GM18861 (cell line): ENCODE measurements around the gene COBL.

Experiments used
- ATAC-seq: cut with Tn5 transposase; IDR thresholded peaks from one replicate; pipeline ENCODE4 v1.9.1; 2021; ENCODE audit not compliant: unreplicated experiment

Gene COBL

GRCh38 chr7:51255536-51256208 is 60.9 kb downstream of the COBL start:
- no peak for ATAC-seq

GRCh38 chr7:51255036-51255435 is 61.6 kb downstream of the COBL start:
- no peak for ATAC-seq

- no peak for ATAC-seq
Observed at GRCh38 chr7:51253157-51253556, 63.5 kb downstream of the COBL start.

GRCh38 chr7:51251290-51251689 is 65.3 kb downstream of the COBL start:
- no peak for ATAC-seq

- ATAC-seq: no peak
Observed at GRCh38 chr7:51250512-51250911, 66.1 kb downstream of the COBL start.

- no peak for ATAC-seq
Observed at GRCh38 chr7:51249991-51250390, 66.6 kb downstream of the COBL start.

- ATAC-seq: no peak
Observed at GRCh38 chr7:51249187-51249945, 67.2 kb downstream of the COBL start.

- no peak for ATAC-seq
Observed at GRCh38 chr7:51246258-51247245, 70.1 kb downstream of the COBL start.

- ATAC-seq: no peak
Observed at GRCh38 chr7:51244885-51245284, 71.7 kb downstream of the COBL start.

- no peak for ATAC-seq
Observed at GRCh38 chr7:51244053-51244452, 72.6 kb downstream of the COBL start.

- ATAC-seq: no peak
Observed at GRCh38 chr7:51243631-51244030, 73.0 kb downstream of the COBL start.

- ATAC-seq: no peak
Observed at GRCh38 chr7:51242881-51243518, 73.6 kb downstream of the COBL start.

- ATAC-seq: no peak
Observed at GRCh38 chr7:51242007-51242691, 74.5 kb downstream of the COBL start.

GRCh38 chr7:51240868-51241267 is 75.7 kb downstream of the COBL start:
- no peak for ATAC-seq

- ATAC-seq: no peak
Observed at GRCh38 chr7:51239691-51240090, 76.9 kb downstream of the COBL start.

- ATAC-seq: no peak
Observed at GRCh38 chr7:51238981-51239495, 77.6 kb downstream of the COBL start.

- no peak for ATAC-seq
Observed at GRCh38 chr7:51237446-51238133, 79.0 kb downstream of the COBL start.

GRCh38 chr7:51236470-51237132 is 80.0 kb downstream of the COBL start:
- ATAC-seq: no peak
